H9 (cell line): ENCODE measurements around the gene TMEM201. TPM values are rescaled to one million over a fixed set of nuclear protein-coding genes. Genes with fewer than 3 reads are reported as not detected.
A peak's percentile ranks its signal among the peaks of the same experiment; 100 is the strongest.

Experiments
- DNase-seq: peaks from one replicate; pipeline ENCODE4 v3.0.0-alpha.2; 2017
- H2AFZ ChIP-seq: one replicate; pipeline ENCODE4 v1.6.1; 2013; ENCODE audit warnings: mild to moderate bottlenecking, low read length, control low read depth, moderate library complexity
- H2AK5ac ChIP-seq: 2 replicates; pipeline ENCODE4 v1.6.1; 2013; ENCODE audit warnings: low read length, control low read depth, mixed read lengths; ENCODE audit not compliant: insufficient read length
- H2BK120ac ChIP-seq: one replicate; pipeline ENCODE4 v1.6.1; 2013; ENCODE audit warnings: low read depth, mild to moderate bottlenecking, low read length, control low read depth, inconsistent platforms; ENCODE audit not compliant: poor library complexity, severe bottlenecking
- H2BK12ac ChIP-seq: 2 replicates; pipeline ENCODE4 v1.6.1; 2013; ENCODE audit warnings: low read length, control low read depth, mixed read lengths, low read depth; ENCODE audit not compliant: insufficient read length
- H2BK15ac ChIP-seq: 2 replicates; pipeline ENCODE4 v1.6.1; 2013; ENCODE audit warnings: low read depth, low read length, control low read depth
- H2BK20ac ChIP-seq: one replicate; pipeline ENCODE4 v1.6.1; 2013; ENCODE audit warnings: low read depth, mild to moderate bottlenecking, low read length, control low read depth, inconsistent platforms; ENCODE audit not compliant: poor library complexity, severe bottlenecking
- H2BK5ac ChIP-seq: 2 replicates; pipeline ENCODE4 v1.6.1; 2013; ENCODE audit warnings: low read length, control low read depth, mixed read lengths; ENCODE audit not compliant: insufficient read length
- H3K14ac ChIP-seq: 2 replicates; pipeline ENCODE4 v1.6.1; 2013; ENCODE audit warnings: low read length, control low read depth; ENCODE audit not compliant: insufficient read depth
- H3K18ac ChIP-seq: 2 replicates; pipeline ENCODE4 v1.6.1; 2013; ENCODE audit warnings: low read depth, mild to moderate bottlenecking, mixed read lengths, low read length, control low read depth; ENCODE audit not compliant: insufficient read length
- H3K23ac ChIP-seq: 2 replicates; pipeline ENCODE4 v1.6.1; 2013; ENCODE audit warnings: low read length, control low read depth, mixed read lengths, low read depth; ENCODE audit not compliant: insufficient read length
- H3K23me2 ChIP-seq: 2 replicates; pipeline ENCODE4 v1.6.1; 2013; ENCODE audit warnings: low read depth, mild to moderate bottlenecking, mixed read lengths, low read length, control low read depth; ENCODE audit not compliant: insufficient read length, poor library complexity, severe bottlenecking
- H3K27ac ChIP-seq: 2 replicates; pipeline ENCODE4 v1.5.1; 2013; ENCODE audit warnings: low read length, control low read depth, mixed read lengths, low read depth; ENCODE audit not compliant: insufficient read length
- H3K27me3 ChIP-seq: 2 replicates; pipeline ENCODE4 v1.6.1; 2013; ENCODE audit warnings: low read length, control low read depth, inconsistent platforms; ENCODE audit not compliant: insufficient read depth
- H3K4ac ChIP-seq: 2 replicates; pipeline ENCODE4 v1.6.1; 2013; ENCODE audit warnings: low read depth, mild to moderate bottlenecking, control low read depth, inconsistent platforms, low read length, moderate library complexity
- H3K4me1 ChIP-seq: 2 replicates; pipeline ENCODE4 v1.6.1; 2013; ENCODE audit warnings: low read length, control low read depth, inconsistent platforms; ENCODE audit not compliant: insufficient read depth
- H3K4me2 ChIP-seq: 2 replicates; pipeline ENCODE4 v1.6.1; 2013; ENCODE audit warnings: low read length, control low read depth, mixed read lengths; ENCODE audit not compliant: insufficient read length, insufficient read depth
- H3K56ac ChIP-seq: 2 replicates; pipeline ENCODE4 v1.6.1; 2013; ENCODE audit warnings: low read depth, mild to moderate bottlenecking, mixed read lengths, low read length, control low read depth; ENCODE audit not compliant: insufficient read length
- H3K79me1 ChIP-seq: 2 replicates; pipeline ENCODE4 v1.6.1; 2013; ENCODE audit warnings: low read depth, mild to moderate bottlenecking, moderate library complexity, low read length, control low read depth, inconsistent platforms; ENCODE audit not compliant: insufficient read depth, poor library complexity, severe bottlenecking
- H3K79me2 ChIP-seq: 2 replicates; pipeline ENCODE4 v1.6.1; 2013; ENCODE audit warnings: low read length, control low read depth, inconsistent platforms; ENCODE audit not compliant: insufficient read depth
- H3K9ac ChIP-seq: 2 replicates; pipeline ENCODE4 v1.6.1; 2013; ENCODE audit warnings: low read length, control low read depth, mixed read lengths; ENCODE audit not compliant: insufficient read length; ENCODE audit errors: extremely low read depth
- H3K9me3 ChIP-seq: one replicate; pipeline ENCODE4 v1.6.1; 2013; ENCODE audit warnings: low read depth, low read length, inconsistent platforms; ENCODE audit not compliant: control insufficient read depth
- H3T11ph ChIP-seq: one replicate; pipeline ENCODE4 v1.6.1; 2013; ENCODE audit warnings: mild to moderate bottlenecking, low read length, control low read depth, inconsistent platforms
- H4K20me1 ChIP-seq: one replicate; pipeline ENCODE4 v1.6.1; 2013; ENCODE audit not compliant: control insufficient read depth, insufficient read length, insufficient read depth
- H4K5ac ChIP-seq: 2 replicates; pipeline ENCODE4 v1.6.1; 2013; ENCODE audit warnings: low read depth, mild to moderate bottlenecking, mixed read lengths, low read length, control low read depth; ENCODE audit not compliant: insufficient read length
- H4K8ac ChIP-seq: replicated peaks from 2 replicates; pipeline ENCODE4 v1.6.1; 2013; ENCODE audit warnings: low read length, control low read depth, mixed read lengths, low read depth; ENCODE audit not compliant: insufficient read length
- H4K91ac ChIP-seq: 2 replicates; pipeline ENCODE4 v1.6.1; 2013; ENCODE audit warnings: low read depth, mild to moderate bottlenecking, moderate library complexity, mixed read lengths, low read length, control low read depth; ENCODE audit not compliant: insufficient read length
- H3K27ac Mint-ChIP-seq, 3 experiments: 2 replicates in 2 of 3; 3 replicates in 1 of 3; pipeline ENCODE4 v1.8.0; 2020 to 2021; ENCODE audit warnings: mixed read lengths in 3 of 3, mild to moderate bottlenecking in 1 of 3, moderate library complexity in 1 of 3
- H3K27me3 Mint-ChIP-seq: 2 replicates; pipeline ENCODE4 v1.8.0; 2021; ENCODE audit warnings: low read depth, mild to moderate bottlenecking, moderate library complexity, mixed read lengths
- H3K36me3 Mint-ChIP-seq, 3 experiments: 2 replicates in 2 of 3; 3 replicates in 1 of 3; pipeline ENCODE4 v1.8.0; 2020 to 2021; ENCODE audit warnings: low read depth in 3 of 3, mixed read lengths in 3 of 3; ENCODE audit not compliant: insufficient read depth in 1 of 3
- H3K4me1 Mint-ChIP-seq, 2 experiments: 2 replicates each; pipeline ENCODE4 v1.8.0; 2020; ENCODE audit warnings: mixed read lengths in 2 of 2
- H3K4me3 Mint-ChIP-seq, 2 experiments: 2 replicates in 1 of 2; 3 replicates in 1 of 2; pipeline ENCODE4 v1.8.0; 2020 to 2021; ENCODE audit warnings: mild to moderate bottlenecking in 2 of 2, mixed read lengths in 2 of 2, moderate library complexity in 1 of 2
- H3K9me3 Mint-ChIP-seq, 2 experiments: 2 replicates in 1 of 2; 3 replicates in 1 of 2; pipeline ENCODE4 v1.8.0; 2020; ENCODE audit warnings: mild to moderate bottlenecking in 2 of 2, mixed read lengths in 2 of 2, moderate library complexity in 1 of 2
- CTCF ChIP-seq: fragments of 200-600 bp; sonication (generic); conservative IDR thresholded peaks from 3 replicates; pipeline ENCODE4 v1.8.0; 2021; ENCODE audit warnings: antibody characterized with exemption, mild to moderate bottlenecking
- WGBS: extraction: QIAGEN DNeasy Blood & Tissue Kit; methylation state at CpG from one replicate; pipeline ENCODE4 v1.1.7; 2013; ENCODE audit warnings: missing lambda C conversion rate, low lambda C conversion rate, mixed read lengths; ENCODE audit not compliant: insufficient read length; ENCODE audit errors: extremely low coverage; 5-methylcytosine and 5-hydroxymethylcytosine counted together
- total RNA-seq: library from RNA; stranded (reverse); gene quantifications from 2 replicates; pipeline ENCODE4 v1.2.1, GENCODE V29; 2021

TMEM201 gene
- total RNA-seq, 1 experiment from 2014 or later: 31.0 TPM

- WGBS: no CpG with 5 or more reads among the region's 27 CpGs
- no peak overlapping the region for H3K56ac ChIP-seq
- H4K20me1 ChIP-seq: no peaks in the 10 kb centered on the region
- Mint-ChIP-seq H3K27me3 (no peaks in the 10 kb centered on the region), H3K27ac (peak overlapping the region in 2 of 3 experiments; percentile 39 to 88; a peak in 2 of 7 replicates), H3K4me3 (no peak overlapping the region), H3K4me1 (peaks cover 18 to 25% of the 10 kb centered on the region in 2 experiments), H3K9me3 (no peaks in the 10 kb centered on the region), H3K36me3 (peaks cover 7 to 32% (median 29%) of the 10 kb centered on the region in 3 experiments; a peak in 6 of 7 replicates)
- no peak overlapping the region for H2BK20ac ChIP-seq
- H4K8ac ChIP-seq: no peak overlapping the region
- no peak overlapping the region for H4K5ac ChIP-seq
- H2AFZ ChIP-seq: no peak overlapping the region
- H2BK120ac ChIP-seq: no peak overlapping the region
- H2BK12ac ChIP-seq: no peak overlapping the region
- peaks cover 5% of the 10 kb centered on the region for H3K79me1 ChIP-seq
- no peaks in the 10 kb centered on the region for H3K9me3 ChIP-seq
- no peak overlapping the region for H3K23ac ChIP-seq
- no peak overlapping the region for H3K18ac ChIP-seq
- DNase-seq: no peak
- peaks cover 2% of the 10 kb centered on the region; the same call in 1 of the 2 replicates for H3K4me1 ChIP-seq
- no peak overlapping the region for H4K91ac ChIP-seq
- H3T11ph ChIP-seq: no peak overlapping the region
- H3K9ac ChIP-seq: no peak overlapping the region
- no peak overlapping the region for H3K27ac ChIP-seq
- no peak overlapping the region for H3K4ac ChIP-seq
- H3K4me2 ChIP-seq: no peak overlapping the region
- H3K79me2 ChIP-seq: peaks cover 1% of the 10 kb centered on the region; the same call in 1 of the 2 replicates
- no peak overlapping the region for H2BK15ac ChIP-seq
- H3K14ac ChIP-seq: no peak overlapping the region
- TF ChIP-seq CTCF: no peak
- H3K27me3 ChIP-seq: no peaks in the 10 kb centered on the region
- H3K23me2 ChIP-seq: no peaks in the 10 kb centered on the region
- no peak overlapping the region for H2BK5ac ChIP-seq
- no peak overlapping the region for H2AK5ac ChIP-seq
Measured at GRCh38 chr1:9596415-9597123, 7.9 kb downstream of the TMEM201 start.
